DOHH2 (cell line): ENCODE measurements around the gene KRTAP10-2.
"Not testable (repeated sequence)": the region's sequence is repeated elsewhere in the genome, so short reads cannot be mapped to it uniquely, and the experiment has no call there.

Source experiments
- H3F3A ChIP-seq: fragments of 200-600 bp; sonication (generic), shearing (Covaris generic); 2 replicates; pipeline ENCODE4 v1.6.0; 2016; ENCODE audit warnings: antibody characterized with exemption, mild to moderate bottlenecking; ENCODE audit not compliant: control insufficient read depth, insufficient read depth
- H3K27ac ChIP-seq: fragments of 200-600 bp; sonication (generic); 2 replicates; pipeline ENCODE4 v1.5.1; 2014; ENCODE audit warnings: low read depth, mild to moderate bottlenecking, low read length, moderate library complexity
- H3K27me3 ChIP-seq: fragments of 200-600 bp; sonication (generic); 2 replicates; pipeline ENCODE4 v1.6.1; 2014; ENCODE audit warnings: mild to moderate bottlenecking, low read length, mixed read lengths; ENCODE audit not compliant: control insufficient read depth
- H3K36me3 ChIP-seq: fragments of 200-600 bp; sonication (generic); 2 replicates; pipeline ENCODE4 v1.6.1; 2014; ENCODE audit warnings: mild to moderate bottlenecking, low read length, moderate library complexity, mixed read lengths; ENCODE audit not compliant: control insufficient read depth
- H3K4me1 ChIP-seq: fragments of 200-600 bp; sonication (generic); 2 replicates; pipeline ENCODE4 v1.6.1; 2014; ENCODE audit warnings: mild to moderate bottlenecking, low read length, mixed read lengths; ENCODE audit not compliant: control insufficient read depth
- H3K4me2 ChIP-seq: fragments of 200-600 bp; sonication (generic); 2 replicates; pipeline ENCODE4 v1.6.0; 2014; ENCODE audit warnings: mild to moderate bottlenecking, low read length, moderate library complexity
- H3K4me3 ChIP-seq: fragments of 200-600 bp; sonication (generic); 2 replicates; pipeline ENCODE4 v1.5.1; 2014; ENCODE audit warnings: mild to moderate bottlenecking, low read length, mixed read lengths
- H3K79me2 ChIP-seq: fragments of 200-600 bp; sonication (generic); 2 replicates; pipeline ENCODE4 v1.6.1; 2014; ENCODE audit warnings: mild to moderate bottlenecking, low read length, mixed read lengths; ENCODE audit not compliant: control insufficient read depth
- H3K9me2 ChIP-seq: fragments of 200-600 bp; sonication (generic); replicated peaks from 2 replicates; pipeline ENCODE4 v1.6.1; 2014; ENCODE audit warnings: mild to moderate bottlenecking, low read length, mixed read lengths; ENCODE audit not compliant: control insufficient read depth
- H3K9me3 ChIP-seq: fragments of 200-600 bp; sonication (generic); 2 replicates; pipeline ENCODE4 v1.6.1; 2014; ENCODE audit warnings: antibody characterized with exemption, low read length, mixed read lengths; ENCODE audit not compliant: control insufficient read depth, insufficient read depth
- H4K20me1 ChIP-seq: fragments of 200-600 bp; sonication (generic); 2 replicates; pipeline ENCODE4 v1.6.0; 2014; ENCODE audit warnings: low read depth, mild to moderate bottlenecking, antibody characterized with exemption, low read length, moderate library complexity; ENCODE audit not compliant: control insufficient read depth, insufficient read depth
- EZH2phosphoT487 ChIP-seq: fragments of 200-600 bp; sonication (generic); IDR thresholded peaks from 2 replicates; pipeline ENCODE4 v1.6.1; 2017; ENCODE audit warnings: borderline replicate concordance, mild to moderate bottlenecking, antibody characterized with exemption, low read length, moderate library complexity, mixed read lengths
- TF ChIP-seq, protein P1 (sequence below): fragments of 200-600 bp; sonication (generic); IDR thresholded peaks from one replicate; pipeline ENCODE4 v1.5.1; 2014; ENCODE audit warnings: antibody characterized with exemption, mild to moderate bottlenecking, low read depth, low read length; ENCODE audit not compliant: poor library complexity, severe bottlenecking

The KRTAP10-2 gene

DNA sequence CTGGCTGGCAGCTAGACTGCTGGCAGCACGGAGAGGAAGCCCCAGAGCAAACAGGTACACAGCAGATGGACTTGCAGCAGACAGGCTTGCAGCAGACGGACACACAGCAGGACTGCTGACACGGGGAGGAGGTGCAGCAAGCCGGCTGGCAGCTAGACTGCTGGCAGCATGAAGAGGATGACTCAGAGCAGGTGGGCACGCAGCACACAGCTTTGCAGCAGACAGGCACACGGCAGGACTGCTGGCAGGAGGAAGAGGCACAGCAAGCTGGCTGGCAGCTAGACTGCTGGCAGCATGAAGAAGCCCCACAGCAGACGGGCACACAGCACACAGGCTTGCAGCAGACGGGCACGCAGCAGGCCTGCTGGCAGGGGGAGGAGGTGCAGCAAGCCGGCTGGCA, 498 bp downstream of the KRTAP10-2 start:
- Histone ChIP-seq H3K4me3 (no peak overlapping the region), H3K4me2 (no peak overlapping the region), H3F3A (no peaks in the 10 kb centered on the region), H3K9me2 (no peaks in the 10 kb centered on the region), H3K36me3 (no peaks in the 10 kb centered on the region), H3K27ac (no peak overlapping the region), H3K4me1 (peaks cover 9% of the 10 kb centered on the region), H3K9me3 (peaks cover 15% of the 10 kb centered on the region), H3K27me3 (no peaks in the 10 kb centered on the region), H4K20me1 (no peaks in the 10 kb centered on the region), H3K79me2 (no peaks in the 10 kb centered on the region)
- no peak for TF ChIP-seq EZH2phosphoT487
- TF ChIP-seq, protein P1, sequence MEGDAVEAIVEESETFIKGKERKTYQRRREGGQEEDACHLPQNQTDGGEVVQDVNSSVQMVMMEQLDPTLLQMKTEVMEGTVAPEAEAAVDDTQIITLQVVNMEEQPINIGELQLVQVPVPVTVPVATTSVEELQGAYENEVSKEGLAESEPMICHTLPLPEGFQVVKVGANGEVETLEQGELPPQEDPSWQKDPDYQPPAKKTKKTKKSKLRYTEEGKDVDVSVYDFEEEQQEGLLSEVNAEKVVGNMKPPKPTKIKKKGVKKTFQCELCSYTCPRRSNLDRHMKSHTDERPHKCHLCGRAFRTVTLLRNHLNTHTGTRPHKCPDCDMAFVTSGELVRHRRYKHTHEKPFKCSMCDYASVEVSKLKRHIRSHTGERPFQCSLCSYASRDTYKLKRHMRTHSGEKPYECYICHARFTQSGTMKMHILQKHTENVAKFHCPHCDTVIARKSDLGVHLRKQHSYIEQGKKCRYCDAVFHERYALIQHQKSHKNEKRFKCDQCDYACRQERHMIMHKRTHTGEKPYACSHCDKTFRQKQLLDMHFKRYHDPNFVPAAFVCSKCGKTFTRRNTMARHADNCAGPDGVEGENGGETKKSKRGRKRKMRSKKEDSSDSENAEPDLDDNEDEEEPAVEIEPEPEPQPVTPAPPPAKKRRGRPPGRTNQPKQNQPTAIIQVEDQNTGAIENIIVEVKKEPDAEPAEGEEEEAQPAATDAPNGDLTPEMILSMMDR = no peak

DNA sequence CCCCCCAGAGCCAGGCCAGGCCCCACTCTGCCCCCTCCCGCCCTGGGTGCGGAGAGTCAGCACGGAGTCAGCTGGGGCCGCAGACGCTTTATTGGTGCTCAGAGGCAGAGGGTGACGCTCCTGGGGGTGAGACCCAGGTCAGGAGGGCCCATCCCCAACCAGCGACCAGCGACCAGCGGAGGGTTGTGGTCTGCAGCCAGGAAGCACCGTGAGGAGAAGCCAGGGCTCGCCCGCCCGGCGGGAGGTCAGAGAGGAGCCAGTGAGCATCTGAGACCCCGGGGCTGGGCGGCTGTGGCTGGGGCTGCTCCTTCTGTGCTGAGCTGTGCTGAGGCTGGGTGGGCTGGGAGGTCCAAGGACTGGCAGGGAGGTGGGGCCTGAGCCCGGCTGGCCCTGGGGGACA, 1.0 kb downstream of the KRTAP10-2 start:
- not testable (repeated sequence) for H3K79me2 ChIP-seq, H3K4me3 ChIP-seq, H3F3A ChIP-seq, H3K27me3 ChIP-seq, H3K4me1 ChIP-seq, H3K36me3 ChIP-seq, H3K4me2 ChIP-seq, H3K9me2 ChIP-seq, H3K27ac ChIP-seq, H4K20me1 ChIP-seq
- H3K9me3 ChIP-seq = peaks cover 15% of the 10 kb centered on the region

DNA sequence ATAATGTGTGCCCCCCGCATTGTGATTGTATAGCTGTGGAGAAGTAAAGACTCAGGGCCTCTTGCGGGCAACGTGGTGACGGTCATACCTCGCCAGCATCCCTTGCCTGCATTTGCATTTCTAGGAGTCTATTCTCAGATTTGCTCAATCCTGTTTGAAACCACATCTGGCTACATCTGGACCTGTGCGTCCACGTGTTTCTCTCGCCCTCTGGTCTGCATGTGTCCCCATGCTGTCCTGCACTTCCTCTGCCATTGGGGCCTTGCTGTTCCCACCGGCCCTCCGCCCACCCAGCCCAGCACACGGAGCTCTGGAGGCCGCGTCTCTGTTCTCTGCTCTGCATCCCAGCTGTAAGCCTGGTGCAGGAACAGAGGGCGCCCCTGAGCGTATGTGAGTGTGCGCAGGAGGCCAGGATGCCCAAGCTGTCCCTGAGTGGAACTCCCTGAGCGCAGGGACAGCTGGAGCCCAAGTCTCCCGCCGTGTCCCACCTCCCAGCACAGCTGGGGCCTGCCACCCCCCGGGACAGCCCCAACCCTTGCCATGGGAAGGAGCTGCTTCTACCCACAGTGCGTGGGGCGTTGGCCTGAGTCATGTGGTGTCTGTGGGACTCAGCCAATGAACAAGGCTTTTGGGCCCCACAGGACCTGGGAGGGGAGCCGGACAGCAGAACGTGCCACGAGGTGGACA, 1.6 kb downstream of the KRTAP10-2 start:
- no peak overlapping the region for H3K4me3 ChIP-seq
- no peaks in the 10 kb centered on the region for H3F3A ChIP-seq
- no peak overlapping the region for H3K27ac ChIP-seq
- H3K9me3 ChIP-seq = peaks cover 15% of the 10 kb centered on the region
- H3K4me1 ChIP-seq = peaks cover 9% of the 10 kb centered on the region
- H3K79me2 ChIP-seq = no peaks in the 10 kb centered on the region
- H3K27me3 ChIP-seq = no peaks in the 10 kb centered on the region
- no peaks in the 10 kb centered on the region for H3K9me2 ChIP-seq
- no peaks in the 10 kb centered on the region for H4K20me1 ChIP-seq
- H3K36me3 ChIP-seq = no peaks in the 10 kb centered on the region
- no peak for TF ChIP-seq EZH2phosphoT487
- TF ChIP-seq, protein P1 = no peak
- H3K4me2 ChIP-seq = no peak overlapping the region

DNA sequence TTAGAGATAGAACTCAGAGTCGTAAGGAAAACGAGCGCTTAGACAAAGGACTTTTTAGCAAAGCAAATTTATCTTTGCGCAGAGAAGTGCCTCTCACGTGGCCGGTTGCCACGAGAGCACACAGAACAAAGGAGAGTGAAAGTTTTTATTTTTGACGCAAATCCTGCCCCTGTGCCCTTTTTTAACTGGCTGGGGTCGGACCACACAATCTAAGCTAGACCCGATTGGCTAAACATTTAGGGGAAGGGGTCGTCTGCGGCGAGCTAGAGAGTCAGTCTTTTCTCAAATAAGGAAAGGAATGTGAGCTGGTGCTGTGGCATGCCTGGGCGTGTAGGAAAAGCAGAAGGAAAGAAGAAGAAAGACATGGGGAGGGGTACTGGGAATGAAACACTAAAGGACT, 2.4 kb downstream of the KRTAP10-2 start:
- H3K79me2 ChIP-seq = no peaks in the 10 kb centered on the region
- no peaks in the 10 kb centered on the region for H3K36me3 ChIP-seq
- no peak for TF ChIP-seq EZH2phosphoT487
- TF ChIP-seq, protein P1 = no peak
- peaks cover 9% of the 10 kb centered on the region for H3K4me1 ChIP-seq
- no peak overlapping the region for H3K4me2 ChIP-seq
- peaks cover 15% of the 10 kb centered on the region for H3K9me3 ChIP-seq
- H4K20me1 ChIP-seq = no peaks in the 10 kb centered on the region
- no peaks in the 10 kb centered on the region for H3F3A ChIP-seq
- H3K4me3 ChIP-seq = no peak overlapping the region
- H3K9me2 ChIP-seq = no peaks in the 10 kb centered on the region
- H3K27me3 ChIP-seq = no peaks in the 10 kb centered on the region
- no peak overlapping the region for H3K27ac ChIP-seq
